Common myeloid progenitor, CD34-positive (primary cell): ENCODE results near the gene KRCC1.

ENCODE experiments used
- CTCF ChIA-PET: fragments of 350-600 bp; sonication (Branson Sonifier 250); formaldehyde crosslinking; loops from one replicate; lab custom pipeline; 2021; ENCODE audit warnings: antibody characterized with exemption; lab: Charles Lee
- POLR2A ChIA-PET: fragments of 350-600 bp; sonication (Branson Sonifier 250); formaldehyde crosslinking; loops from one replicate; lab custom pipeline; 2021; ENCODE audit warnings: antibody characterized with exemption; lab: Charles Lee
- DNase-seq, 3 donors: peaks; one replicate each; pipeline versions ENCODE4 v3.0.0 to v3.0.0-alpha.2; 2013
- H3K27ac ChIP-seq, 2 experiments: 1 replicate in 1 of 2; 2 replicates in 1 of 2; pipeline ENCODE4 v1.7.0; 2013; ENCODE audit warnings: inconsistent platforms in 2 of 2, low read length in 2 of 2, mild to moderate bottlenecking in 2 of 2, low read depth in 1 of 2, moderate library complexity in 1 of 2; ENCODE audit not compliant: severe bottlenecking in 2 of 2, insufficient read depth in 1 of 2, poor library complexity in 1 of 2
- H3K27me3 ChIP-seq, 5 experiments: replicated peaks in 2 of 5; 1 replicate in 3 of 5; 2 replicates in 2 of 5; pipeline versions ENCODE4 v1.6.1 to v1.7.0; 2013; ENCODE audit warnings: low read length in 4 of 5, mild to moderate bottlenecking in 2 of 5, moderate library complexity in 2 of 5, inconsistent platforms in 1 of 5; ENCODE audit not compliant: insufficient read depth in 5 of 5, control insufficient read depth in 4 of 5
- H3K36me3 ChIP-seq, 4 experiments: 1 replicate in 2 of 4; 2 replicates in 2 of 4; pipeline versions ENCODE4 v1.6.1 to v1.7.0; 2013; ENCODE audit warnings: low read length in 3 of 4, control low read depth in 1 of 4, mild to moderate bottlenecking in 1 of 4; ENCODE audit not compliant: control insufficient read depth in 4 of 4, insufficient read depth in 4 of 4
- H3K4me1 ChIP-seq, 4 experiments: 1 replicate in 3 of 4; 2 replicates in 1 of 4; pipeline versions ENCODE4 v1.6.1 to v1.7.1; 2013; ENCODE audit warnings: low read length in 3 of 4, mild to moderate bottlenecking in 3 of 4, control low read depth in 1 of 4, inconsistent platforms in 1 of 4, moderate library complexity in 1 of 4; ENCODE audit not compliant: control insufficient read depth in 4 of 4, insufficient read depth in 4 of 4; ENCODE audit errors: control extremely low read depth in 1 of 4
- H3K4me3 ChIP-seq, 7 experiments: 1 replicate in 4 of 7; 2 replicates in 3 of 7; pipeline versions ENCODE4 v1.5.1 to v1.7.0; 2013; ENCODE audit warnings: mild to moderate bottlenecking in 7 of 7, low read length in 6 of 7, moderate library complexity in 6 of 7, inconsistent platforms in 2 of 7, low read depth in 2 of 7, control low read depth in 1 of 7; ENCODE audit not compliant: insufficient read depth in 4 of 7, control insufficient read depth in 1 of 7; ENCODE audit errors: extremely low read depth in 1 of 7
- H3K9me3 ChIP-seq, 5 experiments: 1 replicate in 4 of 5; 2 replicates in 1 of 5; pipeline versions ENCODE4 v1.6.1 to v1.7.1; 2013; ENCODE audit warnings: low read length in 4 of 5, mild to moderate bottlenecking in 2 of 5, inconsistent platforms in 1 of 5, low read depth in 1 of 5, moderate library complexity in 1 of 5; ENCODE audit not compliant: control insufficient read depth in 4 of 5, insufficient read depth in 2 of 5; ENCODE audit errors: control extremely low read depth in 1 of 5
- WGBS: methylation state at CpG from one replicate; pipeline ENCODE4 v1.1.5; 2013; ENCODE audit not compliant: insufficient coverage; 5-methylcytosine and 5-hydroxymethylcytosine counted together

KRCC1 gene

DNA sequence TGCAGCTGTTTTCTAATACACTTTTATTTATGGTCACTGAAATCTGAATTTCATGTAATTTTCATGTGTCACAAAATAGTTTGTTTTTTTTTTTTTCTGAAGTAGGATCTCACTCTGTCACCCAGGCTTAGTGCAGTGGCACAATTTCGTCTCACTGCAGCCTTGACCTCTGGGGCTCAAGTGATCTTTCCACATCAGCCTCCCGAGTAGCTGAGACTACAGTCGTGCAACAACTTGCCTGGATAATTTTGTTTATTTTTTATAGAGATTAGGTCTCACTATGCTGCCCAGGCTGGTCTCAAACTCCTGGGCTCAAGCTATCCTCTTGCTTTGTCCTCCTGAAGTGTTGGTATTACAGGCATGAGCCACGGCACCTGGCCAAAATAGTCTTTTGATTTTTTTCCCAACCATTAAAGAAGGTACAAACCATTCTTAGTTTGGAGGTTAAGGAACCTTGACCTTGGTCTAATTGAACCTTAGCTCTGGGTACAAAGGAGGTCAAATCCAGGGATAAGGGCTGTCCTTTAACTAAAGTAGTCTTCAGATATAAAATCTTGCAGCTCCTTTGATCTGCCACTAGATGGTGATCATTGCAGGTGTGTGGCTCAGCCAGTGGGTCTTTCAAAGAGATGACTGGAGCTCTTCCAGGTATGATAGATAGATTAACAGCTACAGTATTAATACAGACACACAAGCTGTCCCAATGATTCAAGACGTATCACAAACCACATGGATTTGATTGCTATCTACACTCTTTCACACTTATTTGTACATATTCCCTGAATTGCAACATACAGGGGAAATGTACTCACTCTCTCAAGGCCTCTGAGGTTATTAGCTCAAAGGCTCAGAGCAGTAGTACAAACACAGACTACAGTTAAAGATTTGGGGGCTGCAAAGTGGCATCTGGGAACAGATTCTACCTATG is 4.7 kb upstream of the KRCC1 start:
- DNase-seq, result peak; percentile 29 to 55 (median 52)
- Histone ChIP-seq H3K27ac (no peak overlapping the region), H3K36me3 (no peaks in the 10 kb centered on the region), H3K9me3 (no peaks in the 10 kb centered on the region), H3K27me3 (no peaks in the 10 kb centered on the region), H3K4me3 (no peak overlapping the region), H3K4me1 (peaks cover 5 to 24% (median 10%) of the 10 kb centered on the region in 4 experiments)
- ChIA-PET CTCF (interaction anchor here (0.5 to 4.9 kb wide), 31 partner anchors 9 to 134 kb away, joined by 3 to 63 read pairs (median 4); no protein-coding TSS in a partner anchor), POLR2A (no interaction called here)
- 54% methylated on average over 2 of the region's 5 CpGs for WGBS

DNA sequence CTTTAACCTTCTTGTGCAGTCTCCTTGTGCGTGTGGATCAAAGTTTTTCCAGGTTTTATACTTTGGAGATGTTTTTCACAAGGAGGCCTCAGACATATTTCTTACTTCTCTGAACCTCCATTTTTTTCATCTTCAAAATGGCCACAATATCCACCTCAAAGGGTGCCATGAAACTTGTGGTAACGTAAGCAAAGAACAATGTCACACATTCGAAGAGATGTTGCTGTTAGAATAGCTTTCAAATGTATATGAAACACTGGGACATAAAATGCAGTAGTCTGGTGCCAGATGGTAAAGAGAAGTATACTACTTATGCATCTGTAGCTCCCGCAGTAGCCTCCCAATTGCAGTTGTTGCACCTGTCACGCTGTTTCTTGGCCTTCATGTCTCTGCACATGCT is 2.6 kb upstream of the KRCC1 start:
- no peaks in the 10 kb centered on the region for H3K9me3 ChIP-seq
- no peak for DNase-seq
- peaks cover 19 to 43% (median 28%) of the 10 kb centered on the region in 4 experiments for H3K4me1 ChIP-seq
- WGBS, result 97% methylated on average over 4 of the region's 5 CpGs
- ChIA-PET CTCF (interaction anchor here (4.3 to 4.9 kb wide), 2 partner anchors 19 to 103 kb away, joined by 21 to 63 read pairs; no protein-coding TSS in a partner anchor), POLR2A (no interaction called here)
- H3K27ac ChIP-seq, result no peak overlapping the region
- no peaks in the 10 kb centered on the region for H3K27me3 ChIP-seq
- no peak overlapping the region for H3K4me3 ChIP-seq
- peaks cover 0 to under 1% (median 0%) of the 10 kb centered on the region in 4 experiments for H3K36me3 ChIP-seq

DNA sequence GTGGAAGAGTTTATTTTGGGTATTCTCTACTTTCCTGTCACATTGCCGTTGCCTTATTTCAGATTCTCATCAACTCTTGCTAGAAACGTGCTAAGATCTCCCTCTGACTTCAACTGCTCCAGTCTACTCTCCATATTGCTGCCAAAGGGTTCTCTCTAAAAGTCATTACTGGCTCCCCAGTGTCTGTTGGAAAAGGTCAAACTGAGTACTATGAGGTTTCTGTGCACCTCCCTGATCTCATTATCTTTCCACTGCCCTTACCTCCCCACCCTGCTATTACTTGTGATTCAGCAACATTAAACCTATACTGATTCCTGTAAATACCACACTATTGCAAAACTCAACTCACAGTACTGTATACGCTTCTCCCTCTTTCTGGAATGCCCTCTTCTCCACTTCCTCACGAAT is 1.9 kb upstream of the KRCC1 start:
- Histone ChIP-seq H3K27me3 (no peaks in the 10 kb centered on the region), H3K27ac (peak overlapping the region in 1 of 2 experiments; percentile 27), H3K36me3 (peaks cover 0 to 2% (median under 1%) of the 10 kb centered on the region in 4 experiments), H3K4me3 (no peak overlapping the region), H3K9me3 (no peaks in the 10 kb centered on the region), H3K4me1 (peaks cover 26 to 45% (median 29%) of the 10 kb centered on the region in 4 experiments)
- CTCF ChIA-PET, result no interaction called here
- no peak for DNase-seq
- 80% methylated on average over 1 of the region's 4 CpGs for WGBS
- POLR2A ChIA-PET, result no interaction called here

DNA sequence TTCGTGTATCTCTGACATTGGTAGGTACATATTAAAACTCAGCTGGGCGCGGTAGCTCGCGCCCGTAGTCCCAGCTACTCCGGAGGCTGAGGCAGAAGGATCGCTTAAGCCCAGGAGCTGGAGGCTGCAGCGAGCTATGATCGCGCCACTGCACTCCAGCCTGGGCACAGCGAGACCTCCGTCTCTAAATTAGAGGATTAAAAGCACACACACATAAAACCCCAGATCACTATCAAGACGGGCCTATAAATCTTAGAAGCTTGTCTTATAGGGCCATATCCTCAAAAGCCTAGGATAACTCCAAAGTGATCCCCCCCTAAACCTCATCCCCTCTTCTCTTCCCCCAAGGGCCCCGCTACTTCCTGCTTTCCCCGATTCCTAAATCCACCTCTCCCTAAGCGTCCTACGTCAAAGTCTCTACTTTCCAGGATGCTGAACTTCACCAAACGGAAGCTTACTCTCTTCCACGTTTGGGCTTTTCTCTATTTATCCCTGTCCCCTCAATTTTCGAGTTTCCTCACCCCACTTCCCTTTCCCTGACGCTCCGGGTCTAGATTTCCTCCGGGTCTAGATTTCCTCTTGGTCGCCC is 707 bp downstream of the KRCC1 start:
- DNase-seq, result peak in 1 of 3 donors; percentile 46
- Histone ChIP-seq H3K9me3 (no peaks in the 10 kb centered on the region), H3K36me3 (peaks cover 0 to 4% (median 1%) of the 10 kb centered on the region in 4 experiments), H3K4me1 (peaks cover 22 to 37% (median 32%) of the 10 kb centered on the region in 4 experiments), H3K4me3 (peak overlapping the region; percentile 89 to 98 (median 93)), H3K27ac (peak overlapping the region; percentile 91 to 94), H3K27me3 (no peaks in the 10 kb centered on the region)
- 33% methylated on average over 24 of the region's 25 CpGs for WGBS
- ChIA-PET POLR2A (interaction anchor here (0.6 to 2.3 kb wide), 2 partner anchors 38 to 638 kb away, joined by 3 to 13 read pairs; partner anchors contain the start of gene RNU2-63P), CTCF (interaction anchor here (1.1 to 1.5 kb wide), 3 partner anchors 15 to 38 kb away, joined by 3 to 6 read pairs (median 3); partner anchors contain the start of gene RNU2-63P)

DNA sequence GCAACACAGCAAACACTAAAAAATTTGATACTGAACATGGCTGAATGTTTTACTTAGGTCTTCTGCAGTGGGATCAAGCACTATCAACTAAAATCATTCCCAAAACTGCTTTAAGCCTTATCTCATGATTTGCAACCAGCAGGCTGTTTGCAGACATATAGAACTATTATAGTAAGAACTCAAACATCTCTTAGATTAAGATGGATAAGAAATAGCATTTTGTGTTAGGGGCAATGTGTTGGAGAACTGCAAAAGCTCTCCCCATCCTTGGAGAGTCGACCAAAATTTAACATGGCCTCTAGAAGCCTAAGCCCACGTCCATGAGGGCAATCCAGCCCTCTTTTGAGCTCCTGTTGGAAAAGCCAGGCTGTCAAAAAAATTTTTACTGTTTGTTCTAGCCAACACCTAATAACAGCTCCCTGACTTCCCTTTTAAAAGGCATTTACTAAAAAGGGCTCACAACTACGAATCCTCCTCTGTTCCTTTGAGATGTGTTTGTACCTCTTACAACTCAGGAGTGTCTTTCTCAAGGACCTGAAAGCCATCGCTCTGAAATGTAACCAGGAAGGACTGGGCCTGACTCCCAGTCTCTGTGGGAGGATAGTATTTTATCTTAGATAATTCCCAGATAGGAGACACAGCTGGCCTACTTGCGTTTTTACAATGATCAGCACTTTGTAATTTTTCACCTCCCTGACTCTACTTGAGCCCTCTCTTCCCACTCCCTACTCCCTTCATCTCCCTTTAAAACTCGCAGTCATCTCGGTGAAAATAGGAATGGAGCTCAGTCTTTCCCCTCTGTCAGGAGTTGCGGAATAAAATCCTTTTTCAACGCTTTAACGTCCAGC is 1.4 kb downstream of the KRCC1 start:
- DNase-seq, result peak in 1 of 3 donors; percentile 22
- peaks cover 22 to 37% (median 32%) of the 10 kb centered on the region in 4 experiments for H3K4me1 ChIP-seq
- H3K27ac ChIP-seq, result peak overlapping the region; percentile 91 to 94
- H3K27me3 ChIP-seq, result no peaks in the 10 kb centered on the region
- H3K36me3 ChIP-seq, result peaks cover 0 to 9% (median 1%) of the 10 kb centered on the region in 4 experiments
- CTCF ChIA-PET, result interaction anchor here (1.1 to 1.5 kb wide), 3 partner anchors 14 to 38 kb away, joined by 3 to 6 read pairs (median 3); partner anchors contain the start of gene RNU2-63P
- POLR2A ChIA-PET, result interaction anchor here (0.6 to 2.3 kb wide), 2 partner anchors 38 to 638 kb away, joined by 3 to 13 read pairs; partner anchors contain the start of gene RNU2-63P
- no peaks in the 10 kb centered on the region for H3K9me3 ChIP-seq
- WGBS, result 59% methylated on average over 9 of the region's 10 CpGs
- H3K4me3 ChIP-seq, result peak overlapping the region; percentile 89 to 98 (median 93)

DNA sequence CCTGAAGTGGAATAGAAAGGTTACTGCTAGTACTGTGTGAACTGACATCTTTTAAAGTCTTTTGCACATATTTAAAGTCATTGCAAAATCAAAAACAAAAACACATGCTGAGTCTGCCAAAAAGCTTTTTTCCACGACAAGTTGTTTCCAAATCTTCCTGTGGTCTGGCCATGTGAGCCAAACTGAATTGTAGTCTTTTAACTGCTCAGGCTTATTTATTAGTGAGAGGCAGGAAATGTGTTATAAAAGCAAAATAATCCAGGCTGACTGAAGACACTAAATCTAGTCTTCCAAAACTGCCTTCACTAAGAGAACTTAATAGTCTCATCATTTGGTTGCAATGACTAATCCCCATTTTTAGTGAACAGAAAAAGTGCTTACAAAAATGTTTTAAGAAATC is 2.3 kb downstream of the KRCC1 start:
- 0% methylated on average over 1 of the region's 1 CpG for WGBS
- Histone ChIP-seq H3K27ac (no peak overlapping the region), H3K27me3 (no peaks in the 10 kb centered on the region), H3K4me3 (peak overlapping the region in 2 of 7 experiments; percentile 3 to 17), H3K9me3 (no peaks in the 10 kb centered on the region), H3K36me3 (peaks cover 0 to 9% (median 3%) of the 10 kb centered on the region in 4 experiments), H3K4me1 (peaks cover 22 to 37% (median 32%) of the 10 kb centered on the region in 4 experiments)
- DNase-seq, result peak in 1 of 3 donors; percentile 26
- POLR2A ChIA-PET, result interaction anchor here (0.6 kb wide), 1 partner anchor 49 kb away, joined by 3 read pairs; no protein-coding TSS in a partner anchor
- CTCF ChIA-PET, result no interaction called here
